ENCODE results near the gene MYO7B. TPM values are rescaled to one million over a fixed set of nuclear protein-coding genes. Genes with fewer than 3 reads are reported as not detected.
"Not testable (repeated sequence)": the region's sequence is repeated elsewhere in the genome, so short reads cannot be mapped to it uniquely, and the experiment has no call there.

MYO7B gene
- total and polyA plus RNA-seq, 2 donors (not counting 1 experiment from before 2014, with no cell fraction given) = under 0.01 TPM; not detected in 1

GRCh38 chr2:127542231-127542630 is 6.7 kb downstream of the MYO7B start:
- TF ChIP-seq EZH2 (IDR thresholded peaks at IDR 0.05; ENCODE audit: low read length, missing control alignments) (no peak), CTCF (conservative IDR thresholded peaks at IDR 0.05 in 1 of 2, IDR thresholded peaks at IDR 0.05 in 1 of 2; ENCODE audit: low read depth in 1 of 2, low read length in 2 of 2) (no peak)
- Histone ChIP-seq H3K27ac (ENCODE audit: insufficient read depth, low read length) (no peak overlapping the region), H3K36me3 (ENCODE audit: control insufficient read depth, insufficient read depth, low read length) (no peaks in the 10 kb centered on the region), H3K27me3 (ENCODE audit: control insufficient read depth, insufficient read depth, low read length) (peaks cover 30% of the 10 kb centered on the region), H3K4me2 (ENCODE audit: extremely low read depth, insufficient read depth, low read length) (no peak overlapping the region), H3K9me3 (ENCODE audit: control insufficient read depth, insufficient read depth, low read depth, low read length) (no peaks in the 10 kb centered on the region), H4K20me1 (ENCODE audit: control insufficient read depth, extremely low read depth, insufficient read depth, low read length) (no peaks in the 10 kb centered on the region), H3K4me3 (replicated peaks in 1 of 4; ENCODE audit: control extremely low read depth in 1 of 4, insufficient read depth in 1 of 4, low read depth in 3 of 4, low read length in 4 of 4) (no peak overlapping the region), H3K4me1 (ENCODE audit: control insufficient read depth, extremely low read depth, insufficient read depth, low read length) (no peaks in the 10 kb centered on the region), H3K9ac (ENCODE audit: insufficient read depth, low read length) (no peak overlapping the region), H3K79me2 (ENCODE audit: control insufficient read depth, insufficient read depth, low read length) (no peaks in the 10 kb centered on the region), H2AFZ (ENCODE audit: low read length) (no peak overlapping the region)
- no peak for DNase-seq (ENCODE audit: low read depth in 2 of 2)

GRCh38 chr2:127543013-127543501 is 7.6 kb downstream of the MYO7B start:
- H2AFZ ChIP-seq (ENCODE audit: low read length); DNase-seq (ENCODE audit: low read depth in 2 of 2); H3K9ac ChIP-seq (ENCODE audit: insufficient read depth, low read length); H3K27ac ChIP-seq (ENCODE audit: insufficient read depth, low read length); H3K9me3 ChIP-seq (ENCODE audit: control insufficient read depth, insufficient read depth, low read depth, low read length); H3K4me3 ChIP-seq (replicated peaks in 1 of 4; ENCODE audit: control extremely low read depth in 1 of 4, insufficient read depth in 1 of 4, low read depth in 3 of 4, low read length in 4 of 4); H3K4me2 ChIP-seq (ENCODE audit: extremely low read depth, insufficient read depth, low read length); H4K20me1 ChIP-seq (ENCODE audit: control insufficient read depth, extremely low read depth, insufficient read depth, low read length); H3K79me2 ChIP-seq (ENCODE audit: control insufficient read depth, insufficient read depth, low read length); H3K4me1 ChIP-seq (ENCODE audit: control insufficient read depth, extremely low read depth, insufficient read depth, low read length); H3K36me3 ChIP-seq (ENCODE audit: control insufficient read depth, insufficient read depth, low read length): not testable (repeated sequence)
- H3K27me3 ChIP-seq (ENCODE audit: control insufficient read depth, insufficient read depth, low read length) = peaks cover 25% of the 10 kb centered on the region

- no peaks in the 10 kb centered on the region for H3K4me1 ChIP-seq (ENCODE audit: control insufficient read depth, extremely low read depth, insufficient read depth, low read length)
- TF ChIP-seq CTCF (conservative IDR thresholded peaks at IDR 0.05 in 1 of 2, IDR thresholded peaks at IDR 0.05 in 1 of 2; ENCODE audit: low read depth in 1 of 2, low read length in 2 of 2) (no peak), EZH2 (IDR thresholded peaks at IDR 0.05; ENCODE audit: low read length, missing control alignments) (no peak)
These were observed 9.7 kb downstream of the MYO7B start for GRCh38 chr2:127545189-127545588.

More at GRCh38 chr2:127545189-127545588, 9.7 kb downstream of the MYO7B start:
- Histone ChIP-seq H3K9ac (ENCODE audit: insufficient read depth, low read length) (no peak overlapping the region), H4K20me1 (ENCODE audit: control insufficient read depth, extremely low read depth, insufficient read depth, low read length) (no peaks in the 10 kb centered on the region), H3K27ac (ENCODE audit: insufficient read depth, low read length) (no peak overlapping the region), H3K4me3 (replicated peaks in 1 of 4; ENCODE audit: control extremely low read depth in 1 of 4, insufficient read depth in 1 of 4, low read depth in 3 of 4, low read length in 4 of 4) (no peak overlapping the region), H3K4me2 (ENCODE audit: extremely low read depth, insufficient read depth, low read length) (no peak overlapping the region), H3K79me2 (ENCODE audit: control insufficient read depth, insufficient read depth, low read length) (no peaks in the 10 kb centered on the region), H3K36me3 (ENCODE audit: control insufficient read depth, insufficient read depth, low read length) (no peaks in the 10 kb centered on the region), H3K9me3 (ENCODE audit: control insufficient read depth, insufficient read depth, low read depth, low read length) (no peaks in the 10 kb centered on the region), H3K27me3 (ENCODE audit: control insufficient read depth, insufficient read depth, low read length) (peaks cover 29% of the 10 kb centered on the region), H2AFZ (ENCODE audit: low read length) (no peak overlapping the region)
- no peak for DNase-seq (ENCODE audit: low read depth in 2 of 2)
